NCI-H1436 treated with DMSO at 0.1 percent for 48 hours (cell line): Measurements from ENCODE around the gene SLC23A3.
"Not testable (repeated sequence)": the region's sequence is repeated elsewhere in the genome, so short reads cannot be mapped to it uniquely, and the experiment has no call there.

Experiments
- DNase-seq: peaks from one replicate; lab custom pipeline; 2025; lab: John Stamatoyannopoulos, UW

Gene SLC23A3

GRCh38 chr2:219205165-219205538, 35.3 kb upstream of the SLC23A3 start:
- no peak for DNase-seq

GRCh38 chr2:219204425-219205164, 34.8 kb upstream of the SLC23A3 start:
- DNase-seq, result no peak

DNA sequence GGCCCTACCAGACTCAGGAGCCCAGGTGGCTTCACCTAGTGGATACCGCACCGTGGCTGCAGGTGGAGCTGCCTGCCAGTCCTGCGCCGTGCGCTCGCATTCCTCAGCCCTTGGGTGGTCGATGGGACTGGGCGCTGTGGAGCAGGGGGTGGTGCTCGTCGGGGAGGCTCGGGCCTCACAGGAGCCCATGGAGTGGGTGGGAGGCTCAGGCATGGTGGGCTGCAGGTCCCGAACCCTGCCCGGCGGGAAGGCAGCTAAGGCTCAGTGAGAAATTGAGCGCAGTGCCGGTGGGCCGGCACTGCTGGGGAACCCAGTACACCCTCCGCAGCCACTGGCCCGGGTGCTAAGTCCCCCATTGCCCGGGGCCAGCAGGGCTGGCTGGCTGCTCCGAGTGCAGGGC, 31.5 kb upstream of the SLC23A3 start:
- not testable (repeated sequence) for DNase-seq

- not testable (repeated sequence) for DNase-seq
These were observed 30.9 kb upstream of the SLC23A3 start for GRCh38 chr2:219200502-219201326.

GRCh38 chr2:219199470-219200211, 29.8 kb upstream of the SLC23A3 start:
- no peak for DNase-seq

GRCh38 chr2:219198974-219199373, 29.1 kb upstream of the SLC23A3 start:
- DNase-seq, result no peak

GRCh38 chr2:219197388-219197787, 27.6 kb upstream of the SLC23A3 start:
- no peak for DNase-seq

DNA sequence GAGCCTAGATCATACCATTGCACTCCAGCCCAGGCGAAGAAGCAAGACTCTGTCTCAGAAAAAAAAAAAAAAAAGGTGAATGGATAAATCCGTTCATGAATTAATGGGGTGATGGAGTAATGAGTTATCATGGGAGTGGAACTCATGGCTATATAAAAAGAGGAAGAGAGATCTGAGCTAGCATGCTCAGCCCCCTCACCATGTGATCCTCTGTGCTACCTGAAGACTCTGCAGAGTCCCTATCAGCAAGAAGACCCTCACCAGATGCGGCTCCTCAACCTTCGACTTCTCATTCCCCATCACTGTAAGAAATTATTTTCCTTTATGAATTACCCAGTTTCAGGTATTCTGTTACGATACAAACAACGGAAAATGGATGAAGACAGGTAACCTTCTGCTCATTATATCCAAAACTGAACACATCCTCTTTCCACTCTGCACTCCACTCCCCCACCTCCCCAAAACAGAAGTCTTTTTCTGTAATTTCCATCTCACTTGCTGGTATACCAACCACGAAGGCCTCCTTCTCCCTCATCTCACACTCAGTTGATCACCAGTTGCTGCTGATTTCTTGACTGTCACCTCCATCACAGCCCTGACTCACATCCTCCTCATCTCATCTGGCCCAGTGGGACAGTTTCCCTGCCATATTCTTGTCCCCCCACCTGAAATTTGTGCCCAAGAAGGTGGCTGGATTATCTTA, 17.1 kb upstream of the SLC23A3 start:
- DNase-seq, result no peak

DNA sequence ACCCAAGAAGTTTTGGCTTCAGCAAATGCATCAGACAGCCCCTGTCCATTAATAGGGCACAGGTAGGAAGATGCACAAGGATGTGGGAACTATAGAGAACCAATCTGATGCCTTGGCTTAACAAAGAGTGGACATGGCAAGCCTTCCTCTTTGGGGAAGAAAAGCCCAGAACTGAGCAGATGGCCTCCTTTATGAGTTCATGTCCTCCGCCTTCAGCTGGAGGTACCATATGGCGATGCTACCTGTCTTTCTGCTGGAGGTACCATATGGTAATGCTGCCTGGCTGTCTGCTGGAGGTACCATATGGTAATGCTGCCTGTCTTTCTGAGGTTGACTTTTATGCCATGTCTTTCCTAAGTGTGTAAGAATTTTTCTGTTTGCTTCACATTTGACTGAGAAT, 14.3 kb upstream of the SLC23A3 start:
- no peak for DNase-seq

DNA sequence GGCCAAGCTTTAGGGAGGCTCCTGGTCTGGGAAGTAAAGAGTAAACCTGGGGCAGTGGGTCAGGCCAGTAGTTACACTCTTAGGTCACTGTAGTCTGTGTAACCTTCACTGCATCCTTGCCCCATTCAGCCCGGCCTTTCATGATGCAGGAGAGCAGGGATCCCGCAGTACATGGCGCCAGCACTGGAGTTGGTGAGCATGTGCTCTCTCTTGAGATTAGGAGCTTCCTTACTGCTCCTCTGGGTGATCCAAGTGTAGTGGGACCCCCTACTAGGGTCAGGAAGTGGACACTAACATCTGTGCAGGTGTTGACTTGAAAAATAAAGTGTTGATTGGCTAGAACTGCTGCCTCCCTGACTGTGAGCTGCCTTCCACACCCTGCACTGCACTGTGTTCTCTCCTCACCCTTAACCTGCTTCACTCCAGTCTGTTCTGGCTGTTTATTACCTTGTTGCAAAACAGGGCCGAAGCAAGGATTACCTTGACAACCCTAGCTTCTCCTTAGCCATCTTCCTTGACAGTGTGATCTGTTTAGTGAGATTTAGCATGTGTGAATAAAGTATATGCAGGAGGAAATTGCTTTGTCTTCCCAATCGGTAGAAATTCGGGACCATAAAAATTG, 13.4 kb upstream of the SLC23A3 start:
- DNase-seq, result no peak

- no peak for DNase-seq
These were observed 12.7 kb upstream of the SLC23A3 start for GRCh38 chr2:219182331-219183150.

- DNase-seq, result no peak
These were observed 11.7 kb upstream of the SLC23A3 start for GRCh38 chr2:219181531-219181930.

DNA sequence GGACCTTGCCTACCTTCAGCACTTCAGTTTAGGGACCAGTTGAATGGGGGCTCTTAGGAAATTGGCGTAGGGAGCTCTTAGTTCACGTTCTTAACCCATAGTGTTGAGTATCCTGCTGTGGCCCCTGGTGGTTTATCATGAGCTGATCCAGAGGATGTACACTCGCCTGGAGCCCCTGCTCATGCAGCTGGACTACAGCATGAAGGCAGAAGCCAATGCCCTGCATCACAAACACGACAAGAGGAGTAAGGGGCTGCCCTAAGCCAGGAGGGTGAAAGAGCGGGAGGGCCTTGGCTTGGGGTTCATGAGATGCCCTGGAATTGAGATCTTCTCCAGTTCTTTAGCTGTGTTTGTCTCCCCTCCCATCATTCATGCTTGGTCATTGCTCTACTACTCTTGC, 11.1 kb upstream of the SLC23A3 start:
- no peak for DNase-seq

GRCh38 chr2:219179601-219180465, 10.0 kb upstream of the SLC23A3 start:
- DNase-seq, result no peak

GRCh38 chr2:219178377-219179175, 8.7 kb upstream of the SLC23A3 start:
- no peak for DNase-seq

- peak; percentile 51 for DNase-seq
These were observed 7.9 kb upstream of the SLC23A3 start, which contains the start of gene RETREG2 for GRCh38 chr2:219177552-219178376. Gene RETREG2 (plus strand): TSS chr2:219178275. CDS start chr2:219178353, 78 bp downstream.

DNA sequence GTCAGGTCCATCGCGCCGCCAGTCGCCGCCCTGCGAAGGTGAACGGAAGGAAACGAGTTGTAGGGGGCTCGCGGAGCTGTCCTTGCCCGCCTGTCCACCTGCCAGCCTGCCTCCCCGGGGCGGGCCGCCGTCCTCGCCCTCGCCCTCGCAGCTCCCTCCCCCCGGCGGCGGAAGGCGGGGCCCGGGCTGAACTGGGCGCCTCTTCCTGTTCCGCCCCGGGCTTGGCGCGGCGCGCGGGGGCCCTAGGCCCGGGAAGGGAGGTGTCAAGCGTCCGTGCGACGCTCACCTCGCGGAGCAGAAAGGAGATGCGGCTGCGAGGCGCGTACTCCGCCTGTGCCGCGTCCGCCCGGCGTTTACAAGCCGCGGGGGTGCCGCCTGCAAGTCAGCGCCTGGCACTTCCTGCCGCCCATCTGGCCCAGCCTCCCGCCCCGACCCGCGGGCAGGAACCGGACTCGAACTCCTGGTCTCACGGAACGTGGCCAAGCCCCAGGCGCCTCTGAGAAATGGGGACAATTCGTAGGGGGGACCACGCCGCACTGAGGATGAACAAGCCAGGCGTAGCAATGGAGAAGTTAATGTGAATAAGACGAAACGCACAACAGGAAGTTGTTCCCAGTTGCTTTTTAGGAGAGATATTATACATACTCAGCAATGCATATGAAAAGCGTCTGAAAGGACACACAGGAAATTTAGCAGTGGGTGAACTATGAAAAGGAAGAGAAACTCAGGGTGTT, 7.2 kb upstream of the SLC23A3 start, which contains the start of gene CNPPD1:
TSS of gene CNPPD1 (minus strand) at position 108 of the 734 bp plus-strand sequence. CDS start at position 11, 97 bp downstream.
- peak; percentile 30 for DNase-seq
